Adrenal gland (tissue), 12 donors: ENCODE data around the gene CYSTM1. TPM values are rescaled to one million over a fixed set of nuclear protein-coding genes. Genes with fewer than 3 reads are reported as not detected.
A peak's percentile ranks its signal among the peaks of the same experiment; 100 is the strongest.

ENCODE experiments used
- DNase-seq, 7 donors: peaks; one replicate each; pipeline ENCODE4 v3.0.0-alpha.2; 2019 to 2020
- H3K27ac ChIP-seq, 5 donors: fragments of 200-600 bp; sonication (generic) in 4 of 5; 1 replicate in 3 of 5; 2 replicates in 2 of 5; pipeline versions ENCODE4 v1.5.1 to v1.8.0; 2016 to 2020; ENCODE audit warnings: mild to moderate bottlenecking in 1 of 5
- H3K27me3 ChIP-seq: fragments of 200-600 bp; 2 replicates; pipeline ENCODE4 v1.8.0; 2021
- H3K36me3 ChIP-seq, 2 donors: fragments of 200-600 bp; replicated peaks in 1 of 2; 1 replicate in 1 of 2; 2 replicates in 1 of 2; pipeline versions ENCODE4 v1.5.1 to v1.8.0; 2018 to 2022
- H3K4me1 ChIP-seq, 2 donors: fragments of 200-600 bp; replicated peaks in 1 of 2; 1 replicate in 1 of 2; 2 replicates in 1 of 2; pipeline versions ENCODE4 v1.5.1 to v1.8.0; 2018 to 2021
- H3K4me3 ChIP-seq, 4 donors: fragments of 200-600 bp; sonication (generic) in 3 of 4; one replicate each; pipeline ENCODE4 v1.5.1; 2016 to 2018
- H3K9me3 ChIP-seq, 3 donors: fragments of 200-600 bp; sonication (generic) in 1 of 3; replicated peaks in 1 of 3; 1 replicate in 2 of 3; 2 replicates in 1 of 3; pipeline versions ENCODE4 v1.5.1 to v1.8.0; 2016 to 2021
- CTCF ChIP-seq, 6 experiments: fragments of 450-650 bp in 4 of 6; fragments of 200-600 bp in 2 of 6; sonication (generic) in 1 of 6; IDR thresholded peaks; 1 replicate in 5 of 6; 2 replicates in 1 of 6; pipeline versions ENCODE4 v1.5.1 to v1.8.0; 2016 to 2021; ENCODE audit warnings: antibody characterized with exemption in 6 of 6, mild to moderate bottlenecking in 2 of 6, moderate library complexity in 1 of 6
- POLR2A ChIP-seq, 2 donors: fragments of 450-650 bp; IDR thresholded peaks; one replicate each; pipeline ENCODE4 v1.6.1; 2017; ENCODE audit warnings: antibody characterized with exemption in 2 of 2, mild to moderate bottlenecking in 2 of 2, moderate library complexity in 1 of 2
- WGBS, 4 donors: extraction: QIAGEN DNeasy Blood & Tissue Kit in 2 of 4; methylation state at CpG; one replicate each; pipeline versions ENCODE4 v1.1.5 to v1.1.7; 2013 to 2017; 5-methylcytosine and 5-hydroxymethylcytosine counted together
- intact Hi-C, 2 donors: fragments of 100-400 bp; cut with DNase I; formaldehyde crosslinking; loops; one replicate each; pipeline versions ENCODE4 v1.14.1 to v1.15.0; 2022 to 2023
- polyA plus RNA-seq, 3 donors: library from polyadenylated mRNA; stranded (reverse); fragments of 200-250 nt in 2 of 3; fragments of 350-450 nt in 1 of 3; fragmentation: Illumina TruSeq in 1 of 3; extraction: RNeasy Lipid Tissue Mini Kit (QIAGEN cat#74804) in 1 of 3; gene quantifications; one replicate each; pipeline ENCODE4 v1.2.3, GENCODE V29; 2013 to 2014
- total RNA-seq, 9 donors: library from RNA; depleted of rRNA in 4 of 9; stranded (reverse); fragments of >200 nt in 4 of 9; fragments of 120-200 nt in 1 of 9; fragmentation: NEBNext Ultra II Directional in 1 of 9; extraction: Animal tissue kit (Norgen Biotek cat#: 25700) in 1 of 9; gene quantifications; one replicate each; pipeline versions ENCODE4 v1.1.0 to v1.2.4, GENCODE V29; 2013 to 2023
- donor health status: healthy with polysubstance abuse.
- donor health status: Bipolar disorder and iron deficiency.
- donor health status: DM: yes; HTN: yes; CAD: no.
- donor health status: DM: no; HTN: no; CAD: no.
- donor health status: DM: no; HTN: no; CAD: no.
- donor health status: DM: yes; HTN: yes; CAD: no.

The CYSTM1 gene
- total and polyA plus RNA-seq, 12 donors = 42.6 to 605 (median 180) TPM

GRCh38 chr5:140175367-140176030 lies 511 bp downstream of the CYSTM1 start:
- Histone ChIP-seq H3K9me3 (no peaks in the 10 kb centered on the region), H3K36me3 (no peaks in the 10 kb centered on the region), H3K27ac (peak overlapping the region; percentile 90 to 99 (median 97)), H3K4me1 (peaks cover 26 to 44% of the 10 kb centered on the region in 2 donors), H3K4me3 (peak overlapping the region; percentile 62 to 96 (median 79)), H3K27me3 (no peaks in the 10 kb centered on the region)
- peak in 3 of 6 experiments; percentile 30 to 44 (median 39) for TF ChIP-seq CTCF (IDR thresholded peaks at IDR 0.05)
- no peak for TF ChIP-seq POLR2A (IDR thresholded peaks at IDR 0.05)
- peak; percentile 77 to 90 (median 80) for DNase-seq
- 0 to 1% (median 0%) methylated on average over 26 to 58 of the region's 58 CpGs for WGBS, 4 donors
- intact Hi-C loops = loop anchor here in 1 of 2 donors (5.0 kb wide), 1 partner anchor 67 kb away; no protein-coding TSS in a partner anchor

GRCh38 chr5:140176031-140176387 lies 1.0 kb downstream of the CYSTM1 start:
- Histone ChIP-seq H3K27me3 (no peaks in the 10 kb centered on the region), H3K36me3 (no peaks in the 10 kb centered on the region), H3K4me1 (peaks cover 31 to 49% of the 10 kb centered on the region in 2 donors), H3K4me3 (peak overlapping the region; percentile 62 to 96 (median 79)), H3K27ac (peak overlapping the region; percentile 90 to 99 (median 97)), H3K9me3 (no peaks in the 10 kb centered on the region)
- DNase-seq = no peak
- no peak for TF ChIP-seq POLR2A (IDR thresholded peaks at IDR 0.05)
- no peak for TF ChIP-seq CTCF (IDR thresholded peaks at IDR 0.05)
- WGBS, 4 donors = 9 to 17% (median 12%) methylated on average over 4 of the region's 4 CpGs
- intact Hi-C loops = loop anchor here in 1 of 2 donors (5.0 kb wide), 1 partner anchor 66 kb away; no protein-coding TSS in a partner anchor

GRCh38 chr5:140178086-140178410 lies 3.1 kb downstream of the CYSTM1 start:
- TF ChIP-seq POLR2A (IDR thresholded peaks at IDR 0.05) (no peak), CTCF (IDR thresholded peaks at IDR 0.05) (no peak)
- H3K4me1 ChIP-seq = peaks cover 46 to 67% of the 10 kb centered on the region in 2 donors
- intact Hi-C loops = loop anchor here in 1 of 2 donors (5.0 kb wide), 1 partner anchor 64 kb away; no protein-coding TSS in a partner anchor
- DNase-seq = peak; percentile 50 to 78 (median 65)
- 24 to 52% (median 40%) methylated on average over 1 of the region's 1 CpG for WGBS, 4 donors
- no peaks in the 10 kb centered on the region for H3K27me3 ChIP-seq
- no peaks in the 10 kb centered on the region for H3K36me3 ChIP-seq
- peak overlapping the region; percentile 18 to 99 (median 97) for H3K27ac ChIP-seq
- H3K9me3 ChIP-seq = no peaks in the 10 kb centered on the region
- H3K4me3 ChIP-seq = peak overlapping the region in 1 of 4 donors; percentile 2

- 53 to 59% (median 56%) methylated on average over 6 of the region's 6 CpGs for WGBS, 4 donors
- intact Hi-C loops = loop anchor here in 1 of 2 donors (5.0 kb wide), 1 partner anchor 64 kb away; no protein-coding TSS in a partner anchor
- peak in 1 of 7 donors; percentile 35 for DNase-seq
Observed at GRCh38 chr5:140178482-140179116, 3.6 kb downstream of the CYSTM1 start.

More at GRCh38 chr5:140178482-140179116, 3.6 kb downstream of the CYSTM1 start:
- H3K36me3 ChIP-seq = no peaks in the 10 kb centered on the region
- peak overlapping the region in 4 of 5 donors; percentile 52 to 99 (median 98) for H3K27ac ChIP-seq
- no peaks in the 10 kb centered on the region for H3K9me3 ChIP-seq
- peaks cover 49 to 73% of the 10 kb centered on the region in 2 donors for H3K4me1 ChIP-seq
- H3K27me3 ChIP-seq = no peaks in the 10 kb centered on the region
- H3K4me3 ChIP-seq = no peak overlapping the region
- TF ChIP-seq POLR2A (IDR thresholded peaks at IDR 0.05) = no peak
- TF ChIP-seq CTCF (IDR thresholded peaks at IDR 0.05) = no peak
